GM15510 (cell line): ENCODE measurements around the gene CCNF.

ENCODE experiments used
- POLR2A ChIP-seq: IDR thresholded peaks from 3 replicates; pipeline ENCODE4 v1.6.1; 2011; ENCODE audit warnings: borderline replicate concordance; ENCODE audit not compliant: insufficient read length; ENCODE audit errors: extremely low read depth

Gene CCNF

GRCh38 chr16:2471653-2472487, 42.6 kb downstream of the CCNF start:
- TF ChIP-seq POLR2A = no peak

- TF ChIP-seq POLR2A = no peak
Observed at GRCh38 chr16:2472488-2472864, 43.2 kb downstream of the CCNF start.

GRCh38 chr16:2472885-2473445, 43.7 kb downstream of the CCNF start:
- TF ChIP-seq POLR2A = no peak

DNA sequence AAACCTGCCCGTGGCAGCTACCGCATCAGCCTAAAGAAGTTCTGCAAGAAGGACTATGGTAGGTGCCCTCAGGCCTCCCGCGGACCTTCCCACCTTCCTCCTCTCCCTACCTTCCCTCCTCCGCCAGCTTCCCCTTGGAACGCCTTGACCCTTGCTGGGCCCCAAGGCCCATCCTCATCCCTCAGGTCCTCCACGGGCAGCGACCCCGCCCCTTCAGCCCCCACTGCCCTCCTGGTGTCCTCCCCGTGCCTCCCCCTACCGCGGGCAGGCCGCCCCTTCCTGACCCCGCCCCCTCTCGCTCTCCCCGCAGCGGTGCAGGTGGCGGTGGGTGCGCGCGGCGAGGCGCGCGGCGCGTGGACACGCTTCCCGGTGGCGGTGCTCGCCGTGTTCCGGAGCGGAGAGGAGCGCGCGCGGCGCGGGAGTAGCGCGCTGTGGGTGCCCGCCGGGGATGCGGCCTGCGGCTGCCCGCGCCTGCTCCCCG, 44.2 kb downstream of the CCNF start:
- no peak for TF ChIP-seq POLR2A

GRCh38 chr16:2473999-2474876, 45.0 kb downstream of the CCNF start:
- no peak for TF ChIP-seq POLR2A

GRCh38 chr16:2474877-2475412, 45.7 kb downstream of the CCNF start, which contains the start of gene TBC1D24:
TBC1D24 (plus strand) TSS chr16:2475127; CDS start chr16:2496149, 21,022 bp downstream.
- peak; percentile 91 for TF ChIP-seq POLR2A

DNA sequence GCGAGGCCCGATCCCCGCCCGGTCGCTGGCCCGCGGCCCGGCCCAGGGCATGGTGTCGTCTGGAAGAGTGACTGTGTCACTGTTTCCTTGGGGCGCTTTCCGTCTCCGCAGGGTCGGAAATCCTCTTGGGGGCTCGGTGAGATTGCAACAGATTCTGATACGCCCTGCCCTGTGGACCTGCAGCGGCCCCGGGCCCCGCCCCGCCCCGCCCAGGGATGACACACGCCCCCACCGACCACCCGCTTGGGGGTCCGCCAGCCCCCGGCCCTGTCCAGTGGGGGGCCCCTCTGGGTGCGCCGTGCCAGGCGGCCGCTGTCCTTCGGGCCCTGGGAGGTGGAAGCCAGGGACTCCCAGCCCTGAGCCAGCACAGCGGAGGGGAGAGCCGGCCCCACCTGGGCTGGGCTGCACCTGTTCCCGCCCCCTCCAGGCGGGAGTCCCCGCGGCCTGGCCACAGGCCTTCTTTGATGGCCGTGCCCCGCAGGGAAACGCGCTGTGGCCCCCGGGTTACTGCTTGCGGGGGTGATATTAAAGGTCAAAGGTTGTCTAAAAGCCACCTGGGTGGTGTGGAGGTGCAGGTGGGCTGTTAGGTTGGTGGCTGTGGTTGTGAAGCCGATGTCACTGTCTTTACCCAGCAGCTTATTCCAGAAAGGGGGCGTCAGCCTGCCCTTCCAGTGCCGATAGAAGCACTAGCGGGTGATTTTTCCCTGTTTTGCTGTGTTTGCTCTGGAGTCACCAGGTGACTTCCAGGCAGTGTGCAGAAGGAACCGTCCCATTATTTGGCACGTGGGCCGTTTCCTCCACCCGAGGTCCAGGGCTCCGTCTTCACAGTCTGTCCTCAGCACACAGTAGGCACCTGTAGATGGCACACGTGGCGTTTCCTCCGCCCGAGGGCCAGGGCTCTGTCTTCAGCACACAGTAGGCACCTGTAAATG, 46.4 kb downstream of the CCNF start:
- TF ChIP-seq POLR2A = no peak

DNA sequence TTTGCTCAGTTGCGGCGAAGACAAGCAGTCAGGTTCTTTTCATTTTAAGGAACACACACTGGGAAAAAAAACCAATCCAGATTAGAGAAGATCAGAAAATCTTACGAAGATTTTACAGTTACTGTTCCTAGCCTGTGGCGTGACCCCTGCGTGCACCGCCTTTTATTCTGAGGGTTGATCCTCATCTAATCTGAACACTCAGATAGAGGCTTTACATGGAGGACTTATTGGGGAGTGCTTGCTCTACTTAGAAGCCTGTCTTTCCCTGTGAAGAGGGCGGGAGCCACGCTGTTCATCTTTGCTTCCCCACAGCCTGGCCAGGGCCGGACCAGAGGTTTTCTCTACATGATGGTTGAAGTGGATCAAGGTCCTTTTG, 47.1 kb downstream of the CCNF start:
- no peak for TF ChIP-seq POLR2A

GRCh38 chr16:2476741-2477140, 47.5 kb downstream of the CCNF start:
- TF ChIP-seq POLR2A = no peak

DNA sequence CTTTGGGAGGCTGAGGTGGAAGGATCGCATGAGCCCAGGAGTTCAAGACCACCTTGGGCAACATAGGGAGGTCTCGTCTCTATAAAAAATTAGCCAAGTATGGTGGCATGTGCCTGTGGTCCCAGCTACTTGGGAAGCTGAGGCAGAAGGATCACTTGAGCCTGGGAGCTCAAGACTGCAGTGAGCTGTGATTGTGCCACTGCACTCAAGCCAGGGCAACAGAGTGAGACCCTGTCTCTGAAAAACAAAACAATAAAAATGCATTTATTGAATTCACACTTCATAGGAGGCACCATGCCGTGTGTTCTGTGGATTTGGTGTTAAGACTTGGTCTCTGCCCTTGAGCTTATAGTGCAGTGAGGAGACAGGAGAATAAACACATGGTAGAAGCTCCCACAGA, 48.1 kb downstream of the CCNF start:
- TF ChIP-seq POLR2A = no peak

- no peak for TF ChIP-seq POLR2A
Observed at GRCh38 chr16:2478279-2478678, 49.0 kb downstream of the CCNF start.

- TF ChIP-seq POLR2A = no peak
Observed at GRCh38 chr16:2480948-2481347, 51.7 kb downstream of the CCNF start.

GRCh38 chr16:2481676-2482075, 52.4 kb downstream of the CCNF start:
- no peak for TF ChIP-seq POLR2A

DNA sequence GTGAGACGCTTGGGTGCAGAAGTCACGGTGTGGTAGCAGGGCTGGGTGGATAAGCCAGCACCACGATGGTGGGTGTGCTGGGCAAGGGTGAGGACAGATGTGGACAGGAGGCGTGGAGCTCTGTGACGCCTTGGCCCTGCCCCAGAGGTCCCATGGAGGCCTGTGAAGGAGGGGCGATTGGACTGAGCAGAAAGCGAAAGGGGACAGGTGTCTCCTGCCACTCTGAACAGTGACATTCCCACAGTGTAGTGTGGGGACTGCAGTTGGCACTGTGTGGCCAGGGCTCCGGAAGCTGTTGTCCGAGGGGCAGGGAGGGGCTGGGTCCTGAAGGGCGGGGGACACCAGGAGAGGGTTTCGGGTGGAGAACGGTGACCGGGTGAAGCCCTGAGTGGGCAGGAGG, 53.0 kb downstream of the CCNF start:
- no peak for TF ChIP-seq POLR2A
